ENCODE results near the gene TFEB.

The TFEB gene

DNA sequence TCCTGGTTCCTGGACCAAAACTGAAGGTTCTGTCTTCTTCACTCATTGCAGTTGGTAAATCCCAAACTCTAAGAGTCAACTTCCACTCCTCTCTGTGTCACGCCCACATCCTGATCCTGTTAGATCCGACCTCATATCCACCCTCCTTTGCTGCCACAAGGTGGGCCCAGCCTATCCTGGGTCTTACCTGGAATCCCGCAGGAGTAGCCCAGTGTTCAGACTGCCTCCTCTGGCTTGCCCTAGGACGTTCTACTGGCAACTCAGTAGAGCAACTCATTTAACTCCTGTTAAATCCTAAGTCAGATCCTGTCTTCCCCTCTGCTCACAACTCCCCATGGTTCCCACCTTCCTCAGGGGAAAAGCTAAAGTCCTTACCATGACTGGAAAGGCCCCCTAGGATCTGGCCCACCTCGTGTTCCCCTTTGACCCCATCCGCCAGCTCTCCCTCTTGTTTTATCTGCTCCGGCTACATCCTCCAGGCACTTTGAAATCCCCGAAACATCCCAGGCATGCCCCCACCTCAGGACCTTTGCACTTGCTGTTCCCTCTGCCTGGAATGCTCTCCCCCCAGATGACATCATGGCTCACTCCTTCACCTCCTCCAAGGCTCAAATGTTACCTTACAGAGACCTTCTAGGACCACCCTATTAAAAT is 43.9 kb downstream of the TFEB start:
- CTCF ChIA-PET = interaction anchor here (1.2 to 6.3 kb wide), 4 partner anchors 7 to 323 kb away, joined by 3 to 58 read pairs (median 26); no protein-coding TSS in a partner anchor
- no peak for DNase-seq (ENCODE audit: extremely low spot score)
- TF ChIP-seq, protein P1, sequence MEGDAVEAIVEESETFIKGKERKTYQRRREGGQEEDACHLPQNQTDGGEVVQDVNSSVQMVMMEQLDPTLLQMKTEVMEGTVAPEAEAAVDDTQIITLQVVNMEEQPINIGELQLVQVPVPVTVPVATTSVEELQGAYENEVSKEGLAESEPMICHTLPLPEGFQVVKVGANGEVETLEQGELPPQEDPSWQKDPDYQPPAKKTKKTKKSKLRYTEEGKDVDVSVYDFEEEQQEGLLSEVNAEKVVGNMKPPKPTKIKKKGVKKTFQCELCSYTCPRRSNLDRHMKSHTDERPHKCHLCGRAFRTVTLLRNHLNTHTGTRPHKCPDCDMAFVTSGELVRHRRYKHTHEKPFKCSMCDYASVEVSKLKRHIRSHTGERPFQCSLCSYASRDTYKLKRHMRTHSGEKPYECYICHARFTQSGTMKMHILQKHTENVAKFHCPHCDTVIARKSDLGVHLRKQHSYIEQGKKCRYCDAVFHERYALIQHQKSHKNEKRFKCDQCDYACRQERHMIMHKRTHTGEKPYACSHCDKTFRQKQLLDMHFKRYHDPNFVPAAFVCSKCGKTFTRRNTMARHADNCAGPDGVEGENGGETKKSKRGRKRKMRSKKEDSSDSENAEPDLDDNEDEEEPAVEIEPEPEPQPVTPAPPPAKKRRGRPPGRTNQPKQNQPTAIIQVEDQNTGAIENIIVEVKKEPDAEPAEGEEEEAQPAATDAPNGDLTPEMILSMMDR (IDR thresholded peaks at IDR 0.05; ENCODE audit: control extremely low read depth, extremely low read depth, low read depth, missing control alignments) = no peak
- POLR2A ChIA-PET = no interaction called here

DNA sequence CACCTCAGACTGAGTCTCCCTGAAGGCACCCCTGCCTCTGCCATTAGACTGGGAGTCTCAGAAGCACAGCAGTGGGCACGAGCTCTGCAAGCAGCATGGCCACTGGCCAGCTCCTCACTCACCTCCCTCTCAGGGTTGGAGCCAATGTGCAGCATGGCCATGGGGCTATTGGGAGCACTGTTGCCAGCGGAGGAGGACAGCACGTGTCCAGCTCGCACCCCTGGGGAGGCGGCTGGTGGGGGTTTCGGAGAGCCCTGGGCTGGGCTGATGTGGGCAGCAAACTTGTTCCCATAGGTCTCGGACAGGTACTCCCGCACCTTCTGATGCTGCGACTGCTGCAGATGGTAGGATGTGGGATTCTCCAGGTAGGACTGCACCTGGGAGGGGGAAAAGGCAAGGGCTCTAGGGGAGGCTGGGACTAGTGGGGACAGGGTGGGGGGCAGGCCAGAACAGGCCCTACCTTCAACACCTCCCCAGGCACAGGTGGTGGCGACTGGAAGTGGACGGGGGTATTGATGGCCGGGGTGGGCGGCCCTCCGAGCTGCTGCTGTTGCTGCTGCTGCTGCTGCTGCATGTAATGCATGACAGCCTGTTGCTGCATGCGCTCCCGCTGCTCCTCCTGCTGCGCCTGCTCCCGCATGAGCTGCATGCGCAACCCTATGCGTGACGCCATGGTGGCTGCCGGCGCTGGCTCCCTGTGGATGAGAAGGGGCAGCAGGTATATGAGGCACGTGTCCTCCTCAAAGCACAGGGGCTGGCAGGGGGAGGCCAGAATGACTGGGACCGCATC is 44.7 kb downstream of the TFEB start:
- POLR2A ChIA-PET = no interaction called here
- TF ChIP-seq, protein P1 (IDR thresholded peaks at IDR 0.05; ENCODE audit: control extremely low read depth, extremely low read depth, low read depth, missing control alignments) = no peak
- no peak for DNase-seq (ENCODE audit: extremely low spot score)
- CTCF ChIA-PET = interaction anchor here (1.2 to 6.3 kb wide), 5 partner anchors 6 to 322 kb away, joined by 3 to 58 read pairs (median 7); no protein-coding TSS in a partner anchor

DNA sequence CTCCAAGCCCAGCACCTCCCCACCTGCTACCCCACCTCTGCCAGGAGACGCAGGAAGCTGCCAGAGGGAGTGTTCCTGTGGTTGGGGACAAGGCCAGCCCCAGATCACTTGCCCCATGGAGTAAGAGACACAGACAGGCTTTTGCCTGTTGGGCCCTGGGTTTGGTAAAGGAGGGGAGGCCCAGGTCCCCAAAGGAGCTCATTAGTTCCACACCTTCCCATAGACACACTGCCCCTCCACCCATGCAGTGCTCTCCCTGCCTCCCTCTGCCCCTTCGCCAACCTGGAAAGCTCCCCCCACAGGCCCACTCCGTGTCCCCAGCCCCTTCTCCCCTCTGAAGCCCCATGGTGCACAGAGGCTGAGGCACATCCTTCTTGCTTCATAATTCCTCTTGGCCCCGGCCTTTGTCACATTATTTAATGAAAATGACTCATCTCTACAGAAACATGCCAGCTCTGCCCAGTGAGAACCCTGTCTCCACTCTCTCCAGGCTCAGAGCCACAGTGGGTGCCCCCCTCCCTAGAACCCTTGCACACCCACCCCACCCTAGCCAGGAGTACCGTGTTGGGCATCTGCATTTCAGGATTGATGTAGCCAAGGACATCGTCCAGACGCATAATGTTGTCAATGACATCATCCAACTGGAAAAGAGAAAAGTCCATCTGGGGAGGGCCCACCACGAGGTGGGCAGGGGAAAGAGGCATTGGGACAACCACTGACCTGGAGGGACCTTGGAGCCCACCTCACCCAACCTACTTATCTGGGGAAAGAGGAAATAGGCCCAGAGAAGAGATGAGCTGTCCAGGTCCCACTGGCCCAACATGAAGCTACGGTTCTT is 46.0 kb downstream of the TFEB start:
- no peak for DNase-seq (ENCODE audit: extremely low spot score)
- ChIA-PET POLR2A (no interaction called here), CTCF (interaction anchor here (0.9 to 2.1 kb wide), 9 partner anchors 10 to 265 kb away, joined by 3 to 8 read pairs (median 3); no protein-coding TSS in a partner anchor)
- TF ChIP-seq, protein P1 (IDR thresholded peaks at IDR 0.05; ENCODE audit: control extremely low read depth, extremely low read depth, low read depth, missing control alignments) = no peak

DNA sequence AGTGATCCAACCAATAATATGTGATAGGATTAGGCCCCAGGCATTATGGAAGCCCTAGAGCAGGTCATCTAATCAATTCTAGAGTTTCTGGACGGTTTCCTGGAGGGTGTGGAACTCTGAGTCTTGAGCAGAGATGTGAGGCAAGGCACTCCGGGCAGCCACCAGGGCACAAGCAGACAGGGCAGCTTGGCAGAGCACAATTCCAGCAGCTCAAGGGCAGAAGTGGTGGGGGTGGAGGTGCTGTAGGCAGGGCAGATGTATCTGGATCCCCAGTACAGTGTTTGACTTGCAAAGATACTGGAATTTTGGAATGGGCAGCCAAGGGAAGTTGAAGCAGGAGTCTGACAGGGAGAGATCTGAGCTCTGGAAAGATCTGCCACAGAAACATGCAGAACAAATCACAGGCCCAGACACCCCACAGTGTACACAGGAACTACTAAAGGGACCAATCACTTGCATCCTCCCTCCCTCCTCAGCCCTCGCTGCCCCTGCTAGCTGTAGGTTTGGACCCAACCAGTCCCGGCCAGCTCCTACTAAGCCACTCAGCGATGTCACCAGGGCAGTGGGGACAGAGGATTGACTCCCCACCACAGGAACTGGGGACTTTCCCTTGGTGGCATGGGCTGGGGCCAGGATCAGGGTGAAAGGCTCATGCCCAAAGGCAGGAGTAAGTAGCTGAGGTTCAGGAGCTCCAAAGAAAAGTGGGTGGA is 47.0 kb downstream of the TFEB start:
- TF ChIP-seq, protein P1 (IDR thresholded peaks at IDR 0.05; ENCODE audit: control extremely low read depth, extremely low read depth, low read depth, missing control alignments) = no peak

DNA sequence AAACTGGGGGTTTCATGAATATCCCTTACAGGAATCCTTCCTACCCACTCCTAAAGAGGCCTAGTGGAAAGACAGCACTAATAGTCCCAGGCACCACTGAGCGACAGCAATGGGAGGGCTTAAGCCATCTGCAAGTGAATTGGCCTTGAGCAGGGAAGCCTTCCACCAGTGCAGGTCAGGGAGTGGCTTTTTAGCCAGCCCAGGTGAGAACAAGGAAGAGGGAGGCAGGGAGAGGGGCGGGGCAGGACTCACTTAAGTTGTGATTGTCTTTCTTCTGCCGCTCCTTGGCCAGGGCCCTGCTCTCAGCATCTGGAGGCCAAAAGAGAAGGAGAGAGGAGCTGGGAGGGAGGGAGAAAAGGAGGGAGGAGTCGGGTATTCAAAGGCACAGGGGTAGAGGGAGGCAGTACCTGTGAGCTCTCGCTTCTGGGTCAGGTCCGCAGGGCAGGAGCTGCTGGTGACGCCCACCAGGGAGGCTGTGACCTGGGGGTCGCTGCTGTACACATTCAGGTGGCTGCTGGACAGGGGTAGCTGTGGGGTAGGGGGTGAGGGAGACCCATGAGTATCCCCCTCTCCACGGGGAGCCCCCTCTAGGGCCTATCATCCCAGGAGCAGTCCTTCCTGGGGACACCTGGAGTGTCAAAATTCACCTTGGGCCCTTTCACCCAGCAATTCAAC is 47.8 kb downstream of the TFEB start:
- ChIA-PET CTCF (interaction anchor here (0.9 to 1.7 kb wide), 3 partner anchors 19 to 89 kb away, joined by 4 to 8 read pairs (median 5); no protein-coding TSS in a partner anchor), POLR2A (no interaction called here)
- no peak for DNase-seq (ENCODE audit: extremely low spot score)
- TF ChIP-seq, protein P1 (IDR thresholded peaks at IDR 0.05; ENCODE audit: control extremely low read depth, extremely low read depth, low read depth, missing control alignments) = no peak

More for the DNA sequence above, 47.0 kb downstream of the TFEB start:
- CTCF ChIA-PET = interaction anchor here (0.9 to 2.1 kb wide), 7 partner anchors 9 to 264 kb away, joined by 3 to 8 read pairs (median 5); no protein-coding TSS in a partner anchor
- POLR2A ChIA-PET = no interaction called here
- DNase-seq (ENCODE audit: extremely low spot score) = no peak
